HUES6 (cell line): Measurements from ENCODE around the gene BTNL3.
"Not testable (repeated sequence)": the region's sequence is repeated elsewhere in the genome, so short reads cannot be mapped to it uniquely, and the experiment has no call there.

ENCODE experiments used
- H3K27ac ChIP-seq: 2 replicates; pipeline ENCODE4 v1.7.0; 2013; ENCODE audit warnings: low read depth, mild to moderate bottlenecking, low read length, inconsistent platforms
- H3K27me3 ChIP-seq: 2 replicates; pipeline ENCODE4 v1.6.1; 2013; ENCODE audit warnings: low read length; ENCODE audit not compliant: control insufficient read depth, insufficient read depth
- H3K36me3 ChIP-seq: 2 replicates; pipeline ENCODE4 v1.6.1; 2013; ENCODE audit warnings: low read length; ENCODE audit not compliant: control insufficient read depth, insufficient read depth
- H3K4me1 ChIP-seq: 2 replicates; pipeline ENCODE4 v1.6.1; 2013; ENCODE audit warnings: low read length; ENCODE audit not compliant: control insufficient read depth, insufficient read depth
- H3K4me3 ChIP-seq: 2 replicates; pipeline ENCODE4 v1.5.1; 2013; ENCODE audit warnings: low read depth, low read length
- H3K9ac ChIP-seq: one replicate; pipeline ENCODE4 v1.6.1; 2013; ENCODE audit warnings: mild to moderate bottlenecking, low read length
- H3K9me3 ChIP-seq: 2 replicates; pipeline ENCODE4 v1.6.1; 2013; ENCODE audit warnings: low read depth, low read length; ENCODE audit not compliant: control insufficient read depth, insufficient read depth

BTNL3 gene

GRCh38 chr5:180982008-180982741, 6.5 kb upstream of the BTNL3 start:
- Histone ChIP-seq H3K36me3 (no peaks in the 10 kb centered on the region), H3K27ac (no peak overlapping the region), H3K9ac (no peak overlapping the region), H3K4me1 (no peaks in the 10 kb centered on the region), H3K27me3 (no peaks in the 10 kb centered on the region), H3K4me3 (no peak overlapping the region), H3K9me3 (no peaks in the 10 kb centered on the region)

- no peak overlapping the region for H3K27ac ChIP-seq
- no peaks in the 10 kb centered on the region for H3K27me3 ChIP-seq
- no peak overlapping the region for H3K4me3 ChIP-seq
- H3K4me1 ChIP-seq, result no peaks in the 10 kb centered on the region; the same call in 1 of the 2 replicates
- H3K9ac ChIP-seq, result no peak overlapping the region
- H3K9me3 ChIP-seq, result no peaks in the 10 kb centered on the region
- H3K36me3 ChIP-seq, result no peaks in the 10 kb centered on the region
Measured at GRCh38 chr5:180988016-180988415, 630 bp upstream of the BTNL3 start.

- H3K9ac ChIP-seq, result no peak overlapping the region
- no peaks in the 10 kb centered on the region for H3K9me3 ChIP-seq
- no peak overlapping the region for H3K27ac ChIP-seq
- no peaks in the 10 kb centered on the region; the same call in 1 of the 2 replicates for H3K4me1 ChIP-seq
- H3K36me3 ChIP-seq, result no peaks in the 10 kb centered on the region
- no peak overlapping the region for H3K4me3 ChIP-seq
- H3K27me3 ChIP-seq, result no peaks in the 10 kb centered on the region
Measured at GRCh38 chr5:180990086-180990881, 1.6 kb downstream of the BTNL3 start.

- H3K4me3 ChIP-seq, result no peak overlapping the region
- H3K27ac ChIP-seq, result no peak overlapping the region
- no peaks in the 10 kb centered on the region for H3K9me3 ChIP-seq
- no peaks in the 10 kb centered on the region for H3K36me3 ChIP-seq
- no peak overlapping the region for H3K9ac ChIP-seq
- no peaks in the 10 kb centered on the region for H3K27me3 ChIP-seq
- no peaks in the 10 kb centered on the region; the same call in 1 of the 2 replicates for H3K4me1 ChIP-seq
Measured at GRCh38 chr5:180990882-180991242, 2.2 kb downstream of the BTNL3 start.

GRCh38 chr5:181001947-181002346, 13.3 kb downstream of the BTNL3 start:
- Histone ChIP-seq H3K27me3 (no peaks in the 10 kb centered on the region; the same call in 1 of the 2 replicates), H3K4me3 (no peak overlapping the region), H3K27ac (no peak overlapping the region), H3K9ac (no peak overlapping the region), H3K36me3 (no peaks in the 10 kb centered on the region), H3K4me1 (no peaks in the 10 kb centered on the region), H3K9me3 (no peaks in the 10 kb centered on the region)

- Histone ChIP-seq H3K4me1 (peaks cover 8% of the 10 kb centered on the region; the same call in 1 of the 2 replicates), H3K27me3 (no peaks in the 10 kb centered on the region), H3K36me3 (no peaks in the 10 kb centered on the region), H3K27ac (no peak overlapping the region), H3K9ac (no peak overlapping the region), H3K4me3 (no peak overlapping the region), H3K9me3 (no peaks in the 10 kb centered on the region)
Measured at GRCh38 chr5:181005791-181006190, 17.1 kb downstream of the BTNL3 start.

- Histone ChIP-seq H3K9ac (no peak overlapping the region), H3K4me3 (no peak overlapping the region), H3K9me3 (no peaks in the 10 kb centered on the region), H3K27ac (no peak overlapping the region), H3K36me3 (no peaks in the 10 kb centered on the region), H3K27me3 (no peaks in the 10 kb centered on the region), H3K4me1 (peaks cover 8% of the 10 kb centered on the region; the same call in 1 of the 2 replicates)
Measured at GRCh38 chr5:181008136-181008535, 19.5 kb downstream of the BTNL3 start.

- H3K27ac ChIP-seq, H3K9ac ChIP-seq, H3K4me3 ChIP-seq, H3K36me3 ChIP-seq, H3K4me1 ChIP-seq, H3K9me3 ChIP-seq, H3K27me3 ChIP-seq: not testable (repeated sequence)
Measured at GRCh38 chr5:181010018-181010417, 21.4 kb downstream of the BTNL3 start.

GRCh38 chr5:181014654-181015053, 26.0 kb downstream of the BTNL3 start:
- H3K27me3 ChIP-seq, H3K9ac ChIP-seq, H3K4me1 ChIP-seq, H3K36me3 ChIP-seq, H3K9me3 ChIP-seq, H3K4me3 ChIP-seq, H3K27ac ChIP-seq: not testable (repeated sequence)

GRCh38 chr5:181017448-181017847, 28.8 kb downstream of the BTNL3 start:
- H3K9me3 ChIP-seq, result peaks cover 14% of the 10 kb centered on the region
- not testable (repeated sequence) for H3K27ac ChIP-seq, H3K36me3 ChIP-seq, H3K27me3 ChIP-seq, H3K4me3 ChIP-seq, H3K9ac ChIP-seq, H3K4me1 ChIP-seq

- Histone ChIP-seq H3K27ac (no peak overlapping the region), H3K4me3 (no peak overlapping the region), H3K9ac (no peak overlapping the region), H3K27me3 (0 out of 2 replicates have a peak, but pooled peaks cover 4% of the 10 kb centered on the region), H3K9me3 (peaks cover 14% of the 10 kb centered on the region), H3K4me1 (no peaks in the 10 kb centered on the region), H3K36me3 (no peaks in the 10 kb centered on the region)
Measured at GRCh38 chr5:181020688-181021087, 32.0 kb downstream of the BTNL3 start.
